A549 (cell line): ENCODE measurements around the gene ABI3BP. TPM values are rescaled to one million over a fixed set of nuclear protein-coding genes. Genes with fewer than 3 reads are reported as not detected.

Experiments used
- ATAC-seq, 2 experiments: fragments of 200-7000 bp in 1 of 2; fragments of >200 bp in 1 of 2; cut with Nextera tagmentation in 1 of 2; cut with Tn5 transposase in 1 of 2; 3 replicates each; pipeline versions ENCODE4 v1.8.0 to v1.9.1; 2018 to 2020; ENCODE audit warnings: mild to moderate bottlenecking in 1 of 2, moderate library complexity in 1 of 2
- CTCF ChIA-PET: fragments of 300-600 bp; sonication (Branson Sonifier 250); formaldehyde crosslinking; extraction: SDS; loops from one replicate; lab custom pipeline; 2021; ENCODE audit warnings: antibody characterized with exemption, inconsistent platforms; lab: Yijun Ruan, JAX
- POLR2A ChIA-PET: fragments of 350-600 bp; formaldehyde crosslinking; extraction: SDS; loops from one replicate; lab custom pipeline; 2021; ENCODE audit warnings: antibody characterized with exemption, inconsistent platforms; lab: Yijun Ruan, JAX
- DNase-seq, 2 experiments: peaks; one replicate each; pipeline versions ENCODE4 v3.0.0 to v3.0.0-alpha.2; 2011 to 2016; ENCODE audit warnings: low read depth in 1 of 2, low spot score in 1 of 2
- FAIRE-seq: peaks from 2 replicates; lab custom pipeline; 2011; peaks lifted over from hg19 to GRCh38; lab: Jason Lieb, UNC
- H3K27ac ChIP-seq, 2 experiments: fragments of >200 bp; sonication (Bioruptor Twin); formaldehyde crosslinking; 3 replicates each; pipeline ENCODE4 v1.5.1; 2016 to 2017
- H3K4me1 ChIP-seq: fragments of >200 bp; sonication (Bioruptor Twin); formaldehyde crosslinking; 3 replicates; pipeline ENCODE4 v1.6.1; 2016
- H3K4me2 ChIP-seq: fragments of >200 bp; sonication (Bioruptor Twin); formaldehyde crosslinking; 3 replicates; pipeline ENCODE4 v1.6.1; 2016
- H3K4me3 ChIP-seq: fragments of >200 bp; sonication (Bioruptor Twin); formaldehyde crosslinking; 3 replicates; pipeline ENCODE4 v1.5.1; 2016
- H3K9me3 ChIP-seq: fragments of >200 bp; sonication (Bioruptor Twin); formaldehyde crosslinking; 3 replicates; pipeline ENCODE4 v1.6.1; 2016
- ATOH8 ChIP-seq: fragments of 250-450 bp; sonication (Bioruptor Pico); IDR thresholded peaks from 2 replicates; pipeline ENCODE4 v1.5.0; 2020; ENCODE audit warnings: low read depth, mild to moderate bottlenecking, moderate library complexity
- BCL3 ChIP-seq: fragments of >200 bp; sonication (Bioruptor Twin); formaldehyde crosslinking; IDR thresholded peaks from 3 replicates; pipeline ENCODE4 v1.6.1; 2016
- CBX2 ChIP-seq: fragments of 200-600 bp; sonication (generic); IDR thresholded peaks from 2 replicates; pipeline ENCODE4 v1.6.1; 2016; ENCODE audit warnings: low read depth, mild to moderate bottlenecking, borderline replicate concordance
- CHD4 ChIP-seq: fragments of 200-600 bp; sonication (generic); IDR thresholded peaks from 2 replicates; pipeline ENCODE4 v1.6.1; 2016; ENCODE audit warnings: antibody characterized with exemption, mild to moderate bottlenecking, borderline replicate concordance
- E2F6 ChIP-seq: IDR thresholded peaks from 2 replicates; pipeline ENCODE4 v1.6.1; 2012; ENCODE audit warnings: low read depth, borderline replicate concordance
- EHMT2 ChIP-seq: fragments of 200-600 bp; sonication (generic); IDR thresholded peaks from 2 replicates; pipeline ENCODE4 v1.6.1; 2016; ENCODE audit warnings: antibody characterized with exemption, low read depth, mild to moderate bottlenecking, moderate library complexity
- ELK1 ChIP-seq: fragments of 150-350 bp; IDR thresholded peaks from 2 replicates; pipeline ENCODE4 v1.6.1; 2014; ENCODE audit warnings: low read depth, mild to moderate bottlenecking, low read length
- FOSB ChIP-seq: fragments of 250-450 bp; sonication (Bioruptor Pico); IDR thresholded peaks from 2 replicates; pipeline ENCODE4 v1.5.0; 2020; ENCODE audit warnings: mild to moderate bottlenecking, moderate library complexity
- FOXS1 ChIP-seq: fragments of 250-450 bp; sonication (Bioruptor Pico); IDR thresholded peaks from 2 replicates; pipeline ENCODE4 v1.5.0; 2020; ENCODE audit warnings: mild to moderate bottlenecking, moderate library complexity
- GATA3 ChIP-seq: IDR thresholded peaks from 2 replicates; pipeline ENCODE4 v1.6.1; 2012; ENCODE audit warnings: borderline replicate concordance
- HES2 ChIP-seq: fragments of >200 bp; sonication (Bioruptor Twin); formaldehyde crosslinking; IDR thresholded peaks from 2 replicates; pipeline ENCODE4 v1.6.1; 2016
- HMGXB4 ChIP-seq: fragments of 250-450 bp; sonication (Bioruptor Pico); IDR thresholded peaks from 2 replicates; pipeline ENCODE4 v1.5.0; 2021; ENCODE audit warnings: mild to moderate bottlenecking, moderate library complexity, borderline replicate concordance
- KDM1A ChIP-seq: fragments of 200-600 bp; sonication (generic); IDR thresholded peaks from 2 replicates; pipeline ENCODE4 v1.6.1; 2016; ENCODE audit warnings: low read depth, mild to moderate bottlenecking
- KDM5A ChIP-seq: fragments of 200-600 bp; sonication (generic); IDR thresholded peaks from 2 replicates; pipeline ENCODE4 v1.6.1; 2016; ENCODE audit warnings: antibody characterized with exemption, mild to moderate bottlenecking
- MAX ChIP-seq: IDR thresholded peaks from 2 replicates; pipeline ENCODE4 v1.6.1; 2012
- POLR2A ChIP-seq: IDR thresholded peaks from 2 replicates; pipeline ENCODE4 v1.6.1; 2012; ENCODE audit warnings: mild to moderate bottlenecking, low read length
- POLR2AphosphoS2 ChIP-seq: conservative IDR thresholded peaks from 2 replicates; pipeline ENCODE4 v1.6.1; 2012; ENCODE audit warnings: low read length, improper control_type of control experiment, inconsistent platforms
- RAD21 ChIP-seq, 2 experiments: fragments of >200 bp in 1 of 2; sonication (Bioruptor Twin) in 1 of 2; formaldehyde crosslinking in 1 of 2; IDR thresholded peaks in 1 of 2; conservative IDR thresholded peaks in 1 of 2; 2 replicates in 1 of 2; 3 replicates in 1 of 2; pipeline ENCODE4 v1.6.1; 2012 to 2018; ENCODE audit warnings: inconsistent platforms in 1 of 2
- RARB ChIP-seq: fragments of 250-450 bp; sonication (Bioruptor Pico); IDR thresholded peaks from 2 replicates; pipeline ENCODE4 v1.8.0; 2021; ENCODE audit warnings: mild to moderate bottlenecking, moderate library complexity
- RFX5 ChIP-seq: fragments of 450-650 bp; IDR thresholded peaks from 2 replicates; pipeline ENCODE4 v1.7.1; 2014; ENCODE audit warnings: antibody characterized with exemption, mild to moderate bottlenecking, moderate library complexity
- RNF2 ChIP-seq: fragments of 200-600 bp; sonication (generic); IDR thresholded peaks from 2 replicates; pipeline ENCODE4 v1.6.1; 2016; ENCODE audit warnings: low read depth, mild to moderate bottlenecking, antibody characterized with exemption, moderate library complexity, borderline replicate concordance
- SREBF2 ChIP-seq: fragments of 450-650 bp; IDR thresholded peaks from 2 replicates; pipeline ENCODE4 v1.6.1; 2014; ENCODE audit warnings: mild to moderate bottlenecking, moderate library complexity
- TP53 ChIP-seq: fragments of 250-450 bp; sonication (Bioruptor Pico); IDR thresholded peaks from 2 replicates; pipeline ENCODE4 v1.5.0; 2021; ENCODE audit warnings: mild to moderate bottlenecking, moderate library complexity
- USF2 ChIP-seq: fragments of 450-650 bp; IDR thresholded peaks from 2 replicates; pipeline ENCODE4 v1.6.1; 2014; ENCODE audit warnings: antibody characterized with exemption
- ZC3H11A ChIP-seq: fragments of 450-650 bp; IDR thresholded peaks from 2 replicates; pipeline ENCODE4 v1.6.1; 2014; ENCODE audit warnings: antibody characterized with exemption, mild to moderate bottlenecking
- WGBS: methylation state at CpG from one replicate; pipeline ENCODE4 v1.1.6; 2017; ENCODE audit errors: missing lambda C conversion rate; 5-methylcytosine and 5-hydroxymethylcytosine counted together
- polyA plus RNA-seq, 4 experiments: library from polyadenylated mRNA; depleted of rRNA in 3 of 4; stranded (reverse); fragments of >200 nt; fragmentation: RNase III in 1 of 4; extraction: RNeasy Plus Mini Kit Qiagen cat#74134 plus additional on column Dnase treatment in 1 of 4; gene quantifications; 2 replicates in 3 of 4; 3 replicates in 1 of 4; pipeline ENCODE4 v1.2.3, GENCODE V29; 2011 to 2017

ABI3BP gene
- polyA plus RNA-seq, 2 of the 4 experiments (the other 2 are of a cell fraction): 1.3 to 1.8 TPM

- TF ChIP-seq RAD21 (conservative IDR thresholded peaks at IDR 0.05 in 1 of 2, IDR thresholded peaks at IDR 0.05 in 1 of 2): no peak
Observed at GRCh38 chr3:100941451-100941850, 51.8 kb downstream of the ABI3BP start (continued).

- ChIA-PET POLR2A (no interaction called here), CTCF (interaction anchor here (1.0 kb wide), 1 partner anchor 255 kb away, joined by 3 read pairs; no protein-coding TSS in a partner anchor)
- Histone ChIP-seq H3K4me3 (no peak overlapping the region), H3K9me3 (no peaks in the 10 kb centered on the region), H3K4me2 (no peak overlapping the region), H3K4me1 (no peaks in the 10 kb centered on the region), H3K27ac (no peak overlapping the region)
- no peak for TF ChIP-seq E2F6
- no peak for TF ChIP-seq ELK1
- TF ChIP-seq HMGXB4: no peak
- FAIRE-seq (no peak), ATAC-seq (no peak), DNase-seq (no peak)
- 61% methylated on average over 2 of the region's 2 CpGs for WGBS
Observed at GRCh38 chr3:100941041-100941440, 52.2 kb downstream of the ABI3BP start.

- CTCF ChIA-PET: interaction anchor here (1.8 kb wide), 1 partner anchor 259 kb away, joined by 4 read pairs; no protein-coding TSS in a partner anchor
- FAIRE-seq: no peak
Observed at GRCh38 chr3:100936931-100937330, 56.3 kb downstream of the ABI3BP start.

GRCh38 chr3:100932491-100932890, 60.7 kb downstream of the ABI3BP start:
- no peak for TF ChIP-seq USF2
- TF ChIP-seq HES2: no peak
- TF ChIP-seq POLR2A: no peak
- TF ChIP-seq RFX5: no peak
- no peak for TF ChIP-seq FOXS1 (CRISPR knock-in tag)
- no peak for TF ChIP-seq RAD21 (conservative IDR thresholded peaks at IDR 0.05 in 1 of 2, IDR thresholded peaks at IDR 0.05 in 1 of 2)
- TF ChIP-seq BCL3: no peak
- no peak for TF ChIP-seq KDM5A
- no peak for TF ChIP-seq FOSB (CRISPR knock-in tag)
- no peak for TF ChIP-seq ATOH8 (CRISPR knock-in tag)
- no peak for TF ChIP-seq SREBF2
- no peak for TF ChIP-seq ZC3H11A
- TF ChIP-seq RNF2: no peak
- no peak for TF ChIP-seq POLR2AphosphoS2
- TF ChIP-seq CHD4: no peak
- TF ChIP-seq CBX2: no peak
- TF ChIP-seq KDM1A: no peak
- ChIA-PET CTCF (no interaction called here), POLR2A (no interaction called here)
- H3K27ac ChIP-seq: no peak overlapping the region
- WGBS: 82% methylated on average over 4 of the region's 4 CpGs
- ATAC-seq (no peak), FAIRE-seq (no peak), DNase-seq (no peak)
- peaks cover 11% of the 10 kb centered on the region; the same call in 2 of the 3 replicates for H3K4me1 ChIP-seq
- no peaks in the 10 kb centered on the region for H3K9me3 ChIP-seq
- H3K4me3 ChIP-seq: no peak overlapping the region
- no peak overlapping the region for H3K4me2 ChIP-seq

More at GRCh38 chr3:100936931-100937330, 56.3 kb downstream of the ABI3BP start:
- WGBS: 58% methylated on average over 1 of the region's 1 CpG
- no peak overlapping the region for H3K4me3 ChIP-seq
- no peak overlapping the region for H3K4me2 ChIP-seq
- POLR2A ChIA-PET: no interaction called here
- no peak for ATAC-seq
- DNase-seq: no peak
- H3K27ac ChIP-seq: no peak overlapping the region
- H3K4me1 ChIP-seq: no peaks in the 10 kb centered on the region
- TF ChIP-seq TP53 (CRISPR knock-in tag): no peak
- no peak for TF ChIP-seq ZC3H11A
- TF ChIP-seq SREBF2: no peak
- no peak for TF ChIP-seq RARB
- TF ChIP-seq GATA3: no peak
- TF ChIP-seq EHMT2: no peak
- no peak for TF ChIP-seq CBX2
- TF ChIP-seq KDM5A: no peak
- TF ChIP-seq MAX: no peak
- no peaks in the 10 kb centered on the region for H3K9me3 ChIP-seq
